WTC11 (cell line): ENCODE measurements around the gene DHRS9.

Experiments used
- ATF1 ChIP-seq: sonication (generic); formaldehyde crosslinking; IDR thresholded peaks from 2 replicates; pipeline ENCODE4 v1.8.1; 2023; ENCODE audit warnings: mild to moderate bottlenecking, moderate library complexity, missing genetic modification reagents
- ATF2 ChIP-seq: sonication (generic); formaldehyde crosslinking; IDR thresholded peaks from 2 replicates; pipeline ENCODE4 v1.8.1; 2022; ENCODE audit warnings: low read depth, missing genetic modification reagents, borderline replicate concordance
- CTCF ChIP-seq: fragments of 200-600 bp; IDR thresholded peaks from 2 replicates; pipeline ENCODE4 v1.8.0; 2022; ENCODE audit warnings: antibody characterized with exemption
- E2F4 ChIP-seq: sonication (generic); formaldehyde crosslinking; IDR thresholded peaks from 2 replicates; pipeline ENCODE4 v1.8.1; 2022; ENCODE audit warnings: low read depth, mild to moderate bottlenecking, moderate library complexity, missing genetic modification reagents, borderline replicate concordance
- ELF4 ChIP-seq: sonication (generic); formaldehyde crosslinking; IDR thresholded peaks from 2 replicates; pipeline ENCODE4 v1.8.1; 2022; ENCODE audit warnings: low read depth, mild to moderate bottlenecking, moderate library complexity, missing genetic modification reagents
- EMX1 ChIP-seq: fragments of 250-450 bp; sonication (Bioruptor Pico); IDR thresholded peaks from 2 replicates; pipeline ENCODE4 v1.8.0; 2021; ENCODE audit warnings: mild to moderate bottlenecking
- FOXJ3 ChIP-seq: sonication (generic); formaldehyde crosslinking; IDR thresholded peaks from 2 replicates; pipeline ENCODE4 v1.9.0; 2021; ENCODE audit warnings: missing genetic modification reagents, mild to moderate bottlenecking, borderline replicate concordance
- FOXK1 ChIP-seq: sonication (generic); formaldehyde crosslinking; IDR thresholded peaks from 2 replicates; pipeline ENCODE4 v1.8.0; 2022; ENCODE audit warnings: mild to moderate bottlenecking, moderate library complexity, missing genetic modification reagents
- MAX ChIP-seq: sonication (generic); formaldehyde crosslinking; IDR thresholded peaks from 2 replicates; pipeline ENCODE4 v1.8.0; 2022; ENCODE audit warnings: mild to moderate bottlenecking, missing genetic modification reagents
- NFATC4 ChIP-seq: fragments of 250-450 bp; sonication (Bioruptor Pico); IDR thresholded peaks from 2 replicates; pipeline ENCODE4 v1.9.0; 2021; ENCODE audit warnings: mild to moderate bottlenecking
- SOX15 ChIP-seq: fragments of 250-450 bp; sonication (Bioruptor Pico); IDR thresholded peaks from 2 replicates; pipeline ENCODE4 v1.9.0; 2021; ENCODE audit warnings: mild to moderate bottlenecking
- TEAD4 ChIP-seq: sonication (generic); formaldehyde crosslinking; IDR thresholded peaks from 2 replicates; pipeline ENCODE4 v1.8.0; 2022; ENCODE audit warnings: mild to moderate bottlenecking, missing genetic modification reagents

GRCh38 chr2:169136885-169137534, 67.6 kb downstream of the DHRS9 start:
- TF ChIP-seq E2F4 (no peak), CTCF (no peak), NFATC4 (CRISPR knock-in tag) (no peak), ELF4 (CRISPR knock-in tag) (no peak), FOXK1 (no peak), SOX15 (CRISPR knock-in tag) (no peak), EMX1 (CRISPR knock-in tag) (no peak), FOXJ3 (CRISPR knock-in tag) (no peak), ATF1 (CRISPR knock-in tag) (no peak), TEAD4 (CRISPR knock-in tag) (no peak), ATF2 (CRISPR knock-in tag) (no peak), MAX (CRISPR knock-in tag) (no peak)
